ENCODE data around the gene ENTHD1. TPM values are rescaled to one million over a fixed set of nuclear protein-coding genes. Genes with fewer than 3 reads are reported as not detected.

The ENTHD1 gene
- total RNA-seq, 1 donor from 2014 or later = 0.56 TPM

DNA sequence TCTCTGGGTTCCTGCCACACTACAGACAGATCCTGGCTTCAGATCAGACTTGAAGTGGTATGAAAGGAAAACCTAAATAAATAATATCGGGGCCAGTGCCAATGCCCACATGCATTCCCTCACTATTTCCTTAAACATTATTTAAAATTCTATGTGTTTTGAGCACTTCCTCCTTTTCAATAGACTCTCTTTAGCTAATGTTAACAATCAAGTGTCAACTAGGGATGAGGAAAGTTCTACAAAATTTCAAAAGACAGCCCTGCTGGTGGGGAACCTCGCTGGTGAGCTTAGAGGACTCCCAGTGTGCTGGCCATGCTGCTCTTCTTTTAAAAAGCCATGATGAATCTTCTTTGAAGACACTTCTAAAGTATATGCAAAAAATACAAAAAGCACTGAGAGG, 87.5 kb downstream of the ENTHD1 start:
- Mint-ChIP-seq H3K4me1 (peaks cover 26% of the 10 kb centered on the region), H3K36me3 (ENCODE audit: low read depth) (peaks cover 3% of the 10 kb centered on the region), H3K27ac (no peak overlapping the region), H3K9me3 (peaks cover 10% of the 10 kb centered on the region), H3K27me3 (peaks cover 20% of the 10 kb centered on the region), H3K4me3 (no peak overlapping the region)
- no peak for DNase-seq
- intact Hi-C loops (cut with micrococcal nuclease) = no loop called here

- peaks cover 23% of the 10 kb centered on the region for H3K4me1 Mint-ChIP-seq
- peaks cover 25% of the 10 kb centered on the region for H3K27me3 Mint-ChIP-seq
- intact Hi-C loops (cut with micrococcal nuclease) = no loop called here
- peaks cover 19% of the 10 kb centered on the region for H3K9me3 Mint-ChIP-seq
- H3K4me3 Mint-ChIP-seq = no peak overlapping the region
- peaks cover 3% of the 10 kb centered on the region for H3K36me3 Mint-ChIP-seq (ENCODE audit: low read depth)
- no peak overlapping the region for H3K27ac Mint-ChIP-seq
- no peak for DNase-seq
These were observed 88.4 kb downstream of the ENTHD1 start for GRCh38 chr22:39805117-39805516.

- Mint-ChIP-seq H3K27ac (no peak overlapping the region), H3K4me1 (peaks cover 12% of the 10 kb centered on the region), H3K9me3 (peaks cover 27% of the 10 kb centered on the region), H3K27me3 (peaks cover 26% of the 10 kb centered on the region), H3K4me3 (no peak overlapping the region), H3K36me3 (ENCODE audit: low read depth) (peaks cover 6% of the 10 kb centered on the region)
- intact Hi-C loops (cut with micrococcal nuclease) = no loop called here
- no peak for DNase-seq
These were observed 90.9 kb downstream of the ENTHD1 start for GRCh38 chr22:39802682-39803081.

GRCh38 chr22:39800790-39801520, 92.6 kb downstream of the ENTHD1 start:
- no peak for DNase-seq
- H3K9me3 Mint-ChIP-seq = peaks cover 33% of the 10 kb centered on the region
- H3K36me3 Mint-ChIP-seq (ENCODE audit: low read depth) = peaks cover 6% of the 10 kb centered on the region
- peaks cover 8% of the 10 kb centered on the region for H3K4me1 Mint-ChIP-seq
- intact Hi-C loops (cut with micrococcal nuclease) = no loop called here
- no peak overlapping the region for H3K27ac Mint-ChIP-seq
- H3K4me3 Mint-ChIP-seq = no peak overlapping the region
- H3K27me3 Mint-ChIP-seq = peaks cover 27% of the 10 kb centered on the region

DNA sequence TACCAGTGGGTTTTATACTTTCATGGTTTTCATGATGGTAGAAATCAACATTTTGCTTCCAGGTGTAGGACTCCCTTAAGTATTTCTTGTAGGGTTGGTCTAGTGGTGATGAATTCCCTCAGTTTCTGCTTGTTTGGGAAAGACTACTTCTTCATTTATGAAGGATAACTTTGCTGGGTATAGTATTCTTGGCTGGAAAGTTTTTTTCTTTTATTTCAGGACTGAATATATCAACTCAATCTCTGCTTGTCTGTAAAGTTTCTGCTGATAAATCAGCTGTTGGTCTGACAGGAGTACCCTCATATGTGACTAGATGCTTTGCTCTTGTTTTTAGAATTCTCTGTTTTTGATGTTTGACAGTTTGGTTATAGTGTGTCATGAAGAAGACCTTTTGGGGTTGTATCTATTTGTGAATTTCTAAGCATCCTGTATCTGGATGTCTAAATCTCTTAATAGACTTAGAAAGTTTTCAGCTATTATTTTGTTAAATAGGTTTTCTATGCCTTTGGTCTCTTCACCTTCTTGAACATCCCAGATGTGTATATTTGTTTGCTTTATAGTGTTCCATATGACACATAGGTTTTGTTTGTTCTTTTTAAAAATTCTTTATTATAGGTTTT, 95.9 kb downstream of the ENTHD1 start:
- peaks cover 39% of the 10 kb centered on the region for H3K9me3 Mint-ChIP-seq
- intact Hi-C loops (cut with micrococcal nuclease) = no loop called here
- H3K4me3 Mint-ChIP-seq = no peak overlapping the region
- DNase-seq = no peak
- H3K4me1 Mint-ChIP-seq = no peaks in the 10 kb centered on the region
- H3K36me3 Mint-ChIP-seq (ENCODE audit: low read depth) = peaks cover 5% of the 10 kb centered on the region
- peaks cover 26% of the 10 kb centered on the region for H3K27me3 Mint-ChIP-seq
- no peak overlapping the region for H3K27ac Mint-ChIP-seq

GRCh38 chr22:39789788-39790187, 103.8 kb downstream of the ENTHD1 start:
- intact Hi-C loops (cut with micrococcal nuclease) = no loop called here

GRCh38 chr22:39785232-39785631, 108.3 kb downstream of the ENTHD1 start:
- DNase-seq = no peak
- peaks cover 6% of the 10 kb centered on the region for H3K4me1 Mint-ChIP-seq
- H3K36me3 Mint-ChIP-seq (ENCODE audit: low read depth) = no peaks in the 10 kb centered on the region
- peaks cover 11% of the 10 kb centered on the region for H3K9me3 Mint-ChIP-seq
- H3K27me3 Mint-ChIP-seq = peaks cover 2% of the 10 kb centered on the region
- no peak overlapping the region for H3K4me3 Mint-ChIP-seq
- intact Hi-C loops (cut with micrococcal nuclease) = no loop called here
- H3K27ac Mint-ChIP-seq = no peak overlapping the region

More at GRCh38 chr22:39789788-39790187, 103.8 kb downstream of the ENTHD1 start:
- Mint-ChIP-seq H3K4me1 (peaks cover 5% of the 10 kb centered on the region), H3K36me3 (ENCODE audit: low read depth) (peaks cover under 1% of the 10 kb centered on the region), H3K4me3 (no peak overlapping the region), H3K27ac (no peak overlapping the region), H3K9me3 (peaks cover 15% of the 10 kb centered on the region), H3K27me3 (peaks cover 4% of the 10 kb centered on the region)
- no peak for DNase-seq

DNA sequence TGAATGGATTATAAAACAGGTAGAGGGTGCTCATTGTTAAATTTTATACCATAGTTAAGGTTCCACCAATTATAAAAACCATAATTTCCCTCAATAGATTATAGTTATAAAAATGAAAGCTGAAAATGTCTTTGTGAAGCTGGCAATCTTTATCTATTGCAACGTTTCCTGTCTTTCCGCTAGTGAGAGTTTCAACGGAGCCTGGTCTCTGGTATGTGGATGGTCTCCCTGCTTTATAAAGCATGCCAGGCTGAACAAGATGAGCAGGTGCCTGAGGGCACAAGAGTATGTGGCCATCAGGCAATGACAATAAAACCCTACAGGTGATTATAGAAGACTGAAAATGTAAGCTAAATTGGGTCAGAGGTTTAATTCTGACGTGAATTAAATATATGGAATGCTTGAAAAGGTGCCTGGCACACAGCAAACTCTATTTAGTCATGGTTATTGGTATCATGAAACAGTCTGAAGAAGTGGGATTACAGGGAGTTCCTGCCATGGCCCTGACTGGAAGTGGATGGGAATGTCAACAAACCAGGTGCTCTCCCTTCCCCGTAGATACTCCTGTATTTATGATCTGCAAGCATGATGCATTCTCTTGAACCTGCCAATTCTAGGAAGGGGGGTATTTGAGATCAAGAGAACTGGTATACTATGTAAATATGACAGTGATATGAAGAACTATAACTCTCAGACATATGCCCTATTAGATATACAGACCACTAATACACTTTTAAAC, 115.7 kb downstream of the ENTHD1 start:
- peaks cover 36% of the 10 kb centered on the region for H3K4me1 Mint-ChIP-seq
- H3K36me3 Mint-ChIP-seq (ENCODE audit: low read depth) = peaks cover 1% of the 10 kb centered on the region
- intact Hi-C loops (cut with micrococcal nuclease) = no loop called here
- no peak for DNase-seq
- peaks cover 2% of the 10 kb centered on the region for H3K27me3 Mint-ChIP-seq
- H3K4me3 Mint-ChIP-seq = no peak overlapping the region
- no peaks in the 10 kb centered on the region for H3K9me3 Mint-ChIP-seq
- H3K27ac Mint-ChIP-seq = no peak overlapping the region

GRCh38 chr22:39776295-39777009, 117.1 kb downstream of the ENTHD1 start:
- H3K27me3 Mint-ChIP-seq = no peaks in the 10 kb centered on the region
- peaks cover 38% of the 10 kb centered on the region for H3K4me1 Mint-ChIP-seq
- H3K9me3 Mint-ChIP-seq = no peaks in the 10 kb centered on the region
- no peak overlapping the region for H3K4me3 Mint-ChIP-seq
- DNase-seq = no peak
- intact Hi-C loops (cut with micrococcal nuclease) = no loop called here
- peaks cover 4% of the 10 kb centered on the region for H3K36me3 Mint-ChIP-seq (ENCODE audit: low read depth)
- no peak overlapping the region for H3K27ac Mint-ChIP-seq

DNA sequence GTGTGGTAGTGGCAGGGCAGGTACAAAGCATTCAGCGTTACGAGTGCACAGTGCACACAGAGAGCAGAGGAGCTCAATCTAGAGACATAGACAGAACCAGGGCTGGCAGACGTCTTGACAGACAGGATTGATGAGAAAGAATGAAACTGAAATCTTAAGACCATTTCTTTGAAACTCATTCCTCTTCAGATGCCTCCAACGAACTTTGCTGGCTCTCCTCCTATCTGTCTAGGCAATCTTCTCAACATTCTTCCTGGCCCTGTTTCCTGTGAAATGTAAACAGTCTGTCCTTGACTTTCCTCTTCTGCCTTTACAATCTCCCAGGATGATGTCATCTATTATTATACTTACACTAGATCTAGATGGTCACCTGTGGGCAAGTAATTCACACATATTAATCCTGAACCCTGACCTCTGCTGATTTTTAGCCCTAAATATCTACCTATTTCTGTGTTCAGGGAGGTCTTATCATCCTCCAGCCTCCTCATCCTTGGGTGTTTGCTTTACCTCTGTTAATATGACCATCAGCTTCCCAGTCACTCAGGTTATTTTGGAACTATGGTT, 119.5 kb downstream of the ENTHD1 start:
- Mint-ChIP-seq H3K27me3 (no peaks in the 10 kb centered on the region), H3K36me3 (ENCODE audit: low read depth) (peaks cover 9% of the 10 kb centered on the region), H3K4me3 (peak overlapping the region; percentile 48), H3K27ac (peak overlapping the region; percentile 30), H3K4me1 (peaks cover 37% of the 10 kb centered on the region), H3K9me3 (peaks cover 5% of the 10 kb centered on the region)
- peak; percentile 91 for DNase-seq
- intact Hi-C loops (cut with micrococcal nuclease) = no loop called here

DNA sequence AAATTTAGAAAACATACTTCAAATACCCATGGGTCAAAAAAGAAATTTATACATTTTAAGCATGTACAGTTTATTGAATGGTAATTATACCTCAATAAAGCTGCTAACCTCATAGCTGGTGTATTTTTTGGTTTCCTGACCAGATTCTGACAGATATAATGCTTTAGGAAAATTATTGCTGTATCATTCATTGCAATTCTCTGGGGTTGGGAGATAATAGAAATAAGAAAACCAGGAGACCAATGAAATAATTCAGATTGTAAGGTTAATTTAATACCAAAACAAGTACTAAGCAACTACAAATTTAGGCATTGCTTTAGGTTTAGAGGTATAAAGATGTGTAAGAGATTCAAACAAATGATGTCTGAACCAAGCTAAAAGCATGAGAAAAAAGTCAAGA, 120.1 kb downstream of the ENTHD1 start:
- Mint-ChIP-seq H3K4me1 (peaks cover 36% of the 10 kb centered on the region), H3K36me3 (ENCODE audit: low read depth) (peaks cover 9% of the 10 kb centered on the region), H3K4me3 (peak overlapping the region; percentile 48), H3K27me3 (no peaks in the 10 kb centered on the region), H3K9me3 (peaks cover 5% of the 10 kb centered on the region), H3K27ac (peak overlapping the region; percentile 30)
- intact Hi-C loops (cut with micrococcal nuclease) = no loop called here
- DNase-seq = no peak

- peaks cover 2% of the 10 kb centered on the region for H3K27me3 Mint-ChIP-seq
- no peak overlapping the region for H3K27ac Mint-ChIP-seq
- DNase-seq = no peak
- peaks cover 33% of the 10 kb centered on the region for H3K4me1 Mint-ChIP-seq
- peaks cover 5% of the 10 kb centered on the region for H3K9me3 Mint-ChIP-seq
- peaks cover 9% of the 10 kb centered on the region for H3K36me3 Mint-ChIP-seq (ENCODE audit: low read depth)
- intact Hi-C loops (cut with micrococcal nuclease) = no loop called here
- no peak overlapping the region for H3K4me3 Mint-ChIP-seq
These were observed 122.1 kb downstream of the ENTHD1 start for GRCh38 chr22:39771486-39771885.

GRCh38 chr22:39765661-39766060, 127.9 kb downstream of the ENTHD1 start:
- no peak overlapping the region for H3K27ac Mint-ChIP-seq
- no peak overlapping the region for H3K4me3 Mint-ChIP-seq
- peaks cover 5% of the 10 kb centered on the region for H3K27me3 Mint-ChIP-seq
- peaks cover 5% of the 10 kb centered on the region for H3K9me3 Mint-ChIP-seq
- H3K4me1 Mint-ChIP-seq = peaks cover 8% of the 10 kb centered on the region
- intact Hi-C loops (cut with micrococcal nuclease) = no loop called here
- no peaks in the 10 kb centered on the region for H3K36me3 Mint-ChIP-seq (ENCODE audit: low read depth)
- DNase-seq = no peak
